Stimulated activated CD4-positive, alpha-beta T cell treated with anti-CD3 and anti-CD28 coated beads, TNF-alpha, amount 100 ng/mL, for 1 hour (primary cell): ENCODE results near the gene FBXO48.

Experiments
- DNase-seq, 3 donors: peaks; one replicate each; pipeline ENCODE4 v3.0.0-alpha.2; 2020; ENCODE audit warnings: low read depth in 3 of 3, low spot score in 1 of 3

FBXO48 gene

DNA sequence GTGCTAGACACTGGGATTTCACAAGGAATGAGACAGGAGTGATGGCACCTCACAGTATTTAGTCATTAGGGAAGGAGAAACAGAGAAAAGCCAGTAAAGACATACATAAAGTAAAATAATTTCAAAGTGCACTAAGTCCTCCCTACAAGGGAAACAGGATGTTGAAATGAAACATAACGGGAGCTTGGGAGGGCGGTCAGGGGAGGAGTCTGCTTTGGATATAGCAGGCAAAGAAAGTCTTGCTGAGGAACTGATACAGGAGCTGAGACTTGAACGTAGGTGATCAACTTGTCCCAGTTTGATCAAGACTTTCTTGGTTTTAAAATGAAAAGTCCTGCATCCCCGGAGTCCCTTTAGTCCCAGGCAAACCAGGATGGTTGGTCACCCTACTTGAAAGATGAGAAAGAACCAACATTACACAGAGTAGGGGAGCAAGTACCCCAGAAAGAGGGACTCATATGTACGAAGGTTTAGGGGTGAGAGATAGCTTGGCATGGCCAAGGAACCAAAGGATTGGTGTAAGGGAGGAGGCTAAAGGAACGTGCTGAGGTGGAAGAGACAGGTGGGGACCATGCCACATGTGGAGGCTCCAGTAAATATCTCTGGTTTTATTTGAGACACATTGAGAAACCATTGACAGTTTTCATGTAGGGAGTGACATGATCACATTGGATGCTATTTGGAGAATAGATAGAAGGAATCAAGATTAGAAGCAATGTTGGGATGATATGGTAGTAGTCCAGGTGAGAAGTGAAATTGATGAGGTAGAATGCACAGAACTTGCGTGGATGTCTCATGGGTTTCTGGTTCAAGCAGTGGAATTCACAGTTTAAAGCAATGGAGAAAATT is 28.4 kb downstream of the FBXO48 start:
- no peak for DNase-seq

- DNase-seq = no peak
Observed at GRCh38 chr2:68436270-68436669, 30.8 kb downstream of the FBXO48 start.

GRCh38 chr2:68435615-68436014 is 31.5 kb downstream of the FBXO48 start:
- no peak for DNase-seq

DNA sequence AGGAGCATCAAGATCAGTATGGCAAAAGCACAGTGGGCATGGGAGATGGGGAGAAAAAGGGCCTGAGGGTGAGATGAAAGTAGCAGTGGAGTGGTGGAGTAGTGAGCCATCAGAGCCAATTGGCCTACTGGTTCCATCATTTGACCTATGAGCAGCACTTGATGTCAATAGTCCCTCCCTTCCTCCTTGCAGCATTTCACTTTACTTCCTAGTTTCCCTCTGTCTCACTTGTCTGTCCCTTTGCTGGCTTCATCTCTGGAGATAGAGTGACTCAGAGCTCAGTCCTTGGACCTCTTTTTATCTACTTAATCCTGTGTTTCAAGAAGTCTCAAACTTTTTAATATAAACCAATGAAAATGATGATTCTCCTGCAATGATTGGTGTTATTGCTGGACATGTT is 32.1 kb downstream of the FBXO48 start:
- no peak for DNase-seq

GRCh38 chr2:68432696-68433658 is 34.1 kb downstream of the FBXO48 start:
- no peak for DNase-seq

DNA sequence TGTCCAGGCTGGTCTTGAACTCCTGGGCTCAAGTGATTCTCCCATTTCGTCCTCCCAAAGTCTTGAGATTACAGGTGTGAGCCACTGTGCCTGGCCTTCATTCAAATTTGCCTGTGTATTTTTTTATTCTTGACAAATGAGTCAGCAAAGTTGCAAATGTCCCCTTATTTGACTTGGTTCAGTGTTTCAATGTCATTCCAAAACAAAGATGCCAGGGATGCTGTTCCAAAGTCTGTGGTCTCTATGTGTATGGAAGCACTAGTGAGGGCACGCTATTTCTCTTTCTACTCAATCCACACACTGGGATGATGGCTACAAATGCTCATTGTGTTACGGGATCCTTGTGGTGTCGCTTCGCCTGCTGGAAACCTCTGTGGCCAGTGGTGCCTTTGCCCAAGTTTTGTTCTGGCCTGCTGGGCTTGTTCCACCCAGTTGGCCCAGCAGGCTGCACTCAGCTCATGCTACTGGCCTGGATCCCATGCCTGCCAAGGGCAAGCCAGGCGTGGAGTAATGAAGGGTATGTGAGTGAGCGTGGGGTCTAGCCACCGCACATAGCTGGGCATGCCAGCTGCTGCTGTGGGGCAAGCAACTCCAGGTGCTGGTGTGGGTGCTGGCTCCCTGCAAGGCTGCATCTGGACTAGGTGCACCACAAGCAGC is 35.6 kb downstream of the FBXO48 start:
- no peak for DNase-seq

- no peak for DNase-seq
Observed at GRCh38 chr2:68429311-68429826, 37.7 kb downstream of the FBXO48 start.

DNA sequence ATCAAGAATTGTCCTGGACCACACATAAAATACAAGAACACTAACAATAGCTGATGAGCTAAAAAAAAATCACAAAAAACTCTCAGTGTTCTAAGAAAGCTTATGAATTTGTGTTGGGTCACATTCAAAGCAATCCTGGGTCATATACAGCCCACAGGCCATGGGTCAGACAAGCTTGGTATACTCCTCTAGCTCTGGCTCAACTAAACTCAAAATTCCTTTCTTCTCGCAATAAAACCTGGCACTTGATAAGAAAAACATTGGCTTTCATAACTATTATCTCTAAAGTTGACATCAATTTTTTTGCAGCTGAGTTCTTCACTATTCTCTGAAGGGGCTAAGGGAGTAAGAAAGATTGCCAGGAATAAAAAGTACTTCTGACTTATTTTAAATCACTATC is 38.3 kb downstream of the FBXO48 start:
- DNase-seq = no peak

- no peak for DNase-seq
Observed at GRCh38 chr2:68428126-68428525, 39.0 kb downstream of the FBXO48 start.

DNA sequence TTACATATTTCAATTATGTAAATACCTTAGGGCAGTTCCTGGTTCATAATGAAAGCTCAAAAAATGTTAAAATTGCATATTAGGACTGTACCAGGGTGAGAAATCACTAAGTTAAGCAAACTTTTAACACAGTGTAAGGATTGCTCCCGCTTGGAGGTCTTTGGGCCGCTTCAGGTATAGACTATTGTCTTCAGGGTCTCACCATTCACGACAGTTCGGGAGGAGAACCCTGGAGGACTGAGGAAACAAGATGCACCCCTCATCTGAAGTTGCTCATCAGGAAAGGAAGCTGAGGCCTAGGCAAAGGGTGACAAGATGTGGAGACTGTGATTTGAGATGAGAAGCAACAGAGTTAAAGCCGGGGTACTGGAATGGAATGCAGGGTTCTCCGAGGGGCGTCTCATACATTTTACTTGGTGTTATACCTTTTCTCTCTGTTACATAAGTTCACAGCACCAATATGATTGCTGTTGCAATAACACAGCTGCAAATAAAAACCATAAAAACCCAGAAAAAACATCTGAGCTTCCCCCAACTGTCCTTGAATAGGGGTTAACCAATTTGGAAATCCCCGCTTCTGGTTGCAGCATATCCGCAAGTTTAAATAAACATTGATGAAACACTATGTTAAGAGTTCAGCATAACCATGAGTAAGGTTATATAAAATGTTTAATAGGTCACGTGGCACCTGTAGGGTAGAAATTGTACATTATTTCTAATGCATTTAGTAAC is 40.1 kb downstream of the FBXO48 start:
- no peak for DNase-seq

DNA sequence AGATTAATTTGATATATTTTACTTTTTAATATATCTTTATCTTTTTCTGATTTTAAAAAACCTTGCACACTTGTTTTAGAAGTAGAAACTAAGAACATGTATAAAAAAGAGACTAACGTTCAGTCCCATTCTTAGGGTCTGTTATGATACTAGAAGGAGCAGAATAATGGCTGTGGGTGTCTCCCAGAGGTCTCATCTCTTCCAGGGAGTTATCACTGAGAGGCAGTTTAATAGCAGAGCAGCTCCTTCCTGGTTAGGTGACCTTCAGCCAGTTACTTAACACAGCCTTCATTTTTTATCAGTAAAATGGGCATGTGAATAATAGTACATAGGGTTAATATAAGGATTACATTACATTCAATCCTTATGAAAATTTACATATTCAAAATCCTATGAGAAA is 40.6 kb downstream of the FBXO48 start:
- no peak for DNase-seq

DNA sequence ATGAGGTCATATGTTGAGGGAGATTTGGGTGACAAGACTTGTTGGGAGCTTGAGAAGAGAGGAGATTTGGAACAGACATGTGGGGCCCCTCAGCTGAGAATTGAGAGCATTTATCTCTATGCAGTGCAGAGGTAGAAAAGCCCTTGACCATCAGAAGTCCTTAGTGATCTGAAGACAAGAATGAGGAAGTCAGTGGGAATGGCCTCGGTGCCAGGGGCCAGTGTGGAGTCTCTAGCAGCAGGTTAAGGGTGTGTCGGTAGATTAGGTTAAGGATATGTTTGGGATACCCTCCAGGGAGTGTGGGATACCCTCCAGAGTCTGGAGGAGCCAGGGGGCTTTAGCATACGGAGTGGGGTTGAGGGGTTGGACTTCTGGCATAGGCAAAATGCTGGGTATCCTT is 41.6 kb downstream of the FBXO48 start:
- no peak for DNase-seq

GRCh38 chr2:68423966-68424650 is 43.0 kb downstream of the FBXO48 start:
- no peak for DNase-seq

GRCh38 chr2:68420254-68420910 is 46.7 kb downstream of the FBXO48 start:
- DNase-seq = no peak

- DNase-seq = no peak
Observed at GRCh38 chr2:68418855-68419254, 48.2 kb downstream of the FBXO48 start.

GRCh38 chr2:68418419-68418818 is 48.7 kb downstream of the FBXO48 start:
- DNase-seq = no peak

GRCh38 chr2:68417926-68418325 is 49.2 kb downstream of the FBXO48 start:
- no peak for DNase-seq

DNA sequence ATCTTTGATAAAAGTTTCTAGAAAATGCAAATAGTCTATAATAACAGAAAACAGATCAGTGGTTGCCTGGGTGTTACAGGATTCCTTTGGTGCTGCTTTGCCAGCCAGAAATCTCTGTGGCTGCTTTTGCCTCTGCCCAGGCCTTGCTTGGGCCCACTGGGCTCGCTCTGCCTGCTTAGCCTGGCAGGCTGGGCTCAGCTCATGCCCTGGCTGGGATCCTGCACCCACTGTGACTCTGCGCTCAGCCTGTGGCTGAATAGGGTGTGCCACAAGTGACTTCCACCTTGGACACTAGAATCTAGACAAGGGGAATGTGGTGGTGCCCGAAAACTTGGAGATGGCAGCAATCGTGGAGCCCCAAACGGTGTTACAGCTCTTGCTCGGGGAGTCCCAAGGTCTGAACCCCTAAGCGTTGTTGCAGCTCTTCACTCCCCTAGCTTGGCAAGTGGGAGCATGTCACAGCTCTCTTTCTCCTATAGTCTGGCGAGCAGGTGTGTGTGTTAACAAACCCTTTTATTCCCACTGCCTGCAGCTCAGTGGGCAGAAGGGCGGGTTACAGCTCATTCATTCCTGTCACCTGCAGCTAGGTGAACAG is 50.9 kb downstream of the FBXO48 start:
- DNase-seq = no peak

GRCh38 chr2:68415521-68415920 is 51.6 kb downstream of the FBXO48 start:
- no peak for DNase-seq
